ENCODE data around the gene PLK4.

PLK4 gene

GRCh38 chr4:127870281-127870680 lies 10.4 kb upstream of the PLK4 start:
- Histone ChIP-seq H3K27ac (no peak overlapping the region), H3K4me1 (ENCODE audit: low read depth, poor library complexity, severe bottlenecking) (peaks cover 1% of the 10 kb centered on the region), H3K79me2 (ENCODE audit: insufficient read depth, low read depth) (no peaks in the 10 kb centered on the region), H3K4me2 (no peak overlapping the region), H4K20me1 (ENCODE audit: insufficient read depth) (no peaks in the 10 kb centered on the region), H3K36me3 (ENCODE audit: insufficient read depth) (no peaks in the 10 kb centered on the region), H3K4me3 (IDR thresholded peaks at IDR 0.05; ENCODE audit: insufficient read depth, low read depth, low read length) (no peak overlapping the region), H2AFZ (ENCODE audit: low read depth) (no peak overlapping the region), H3K9ac (no peak overlapping the region), H3K27me3 (ENCODE audit: insufficient read depth, low read depth) (no peaks in the 10 kb centered on the region)
- TF ChIP-seq CTCF (conservative IDR thresholded peaks at IDR 0.05; ENCODE audit: low read depth, low read length), result no peak

- H3K27ac ChIP-seq, result no peak overlapping the region
- no peak overlapping the region for H3K4me3 ChIP-seq (IDR thresholded peaks at IDR 0.05; ENCODE audit: insufficient read depth, low read depth, low read length)
- no peaks in the 10 kb centered on the region for H3K27me3 ChIP-seq (ENCODE audit: insufficient read depth, low read depth)
- H3K79me2 ChIP-seq (ENCODE audit: insufficient read depth, low read depth), result no peaks in the 10 kb centered on the region
- H2AFZ ChIP-seq (ENCODE audit: low read depth), result no peak overlapping the region
- no peak overlapping the region for H3K4me2 ChIP-seq
- no peaks in the 10 kb centered on the region for H4K20me1 ChIP-seq (ENCODE audit: insufficient read depth)
- no peaks in the 10 kb centered on the region for H3K36me3 ChIP-seq (ENCODE audit: insufficient read depth)
- no peak overlapping the region for H3K9ac ChIP-seq
- no peak for TF ChIP-seq CTCF (conservative IDR thresholded peaks at IDR 0.05; ENCODE audit: low read depth, low read length)
- peaks cover 5% of the 10 kb centered on the region for H3K4me1 ChIP-seq (ENCODE audit: low read depth, poor library complexity, severe bottlenecking)
These were observed 10.0 kb upstream of the PLK4 start for GRCh38 chr4:127870688-127871087.

GRCh38 chr4:127875791-127876190 lies 4.9 kb upstream of the PLK4 start:
- peak overlapping the region; percentile 0; the same call in 1 of the 2 replicates for H3K4me2 ChIP-seq
- H3K27me3 ChIP-seq (ENCODE audit: insufficient read depth, low read depth), result no peaks in the 10 kb centered on the region
- no peaks in the 10 kb centered on the region for H4K20me1 ChIP-seq (ENCODE audit: insufficient read depth)
- H3K4me3 ChIP-seq (IDR thresholded peaks at IDR 0.05; ENCODE audit: insufficient read depth, low read depth, low read length), result no peak overlapping the region
- peaks cover 20% of the 10 kb centered on the region for H3K4me1 ChIP-seq (ENCODE audit: low read depth, poor library complexity, severe bottlenecking)
- no peak for TF ChIP-seq CTCF (conservative IDR thresholded peaks at IDR 0.05; ENCODE audit: low read depth, low read length)
- H3K36me3 ChIP-seq (ENCODE audit: insufficient read depth), result no peaks in the 10 kb centered on the region
- H3K27ac ChIP-seq, result no peak overlapping the region
- no peak overlapping the region for H2AFZ ChIP-seq (ENCODE audit: low read depth)
- no peaks in the 10 kb centered on the region for H3K79me2 ChIP-seq (ENCODE audit: insufficient read depth, low read depth)
- H3K9ac ChIP-seq, result no peak overlapping the region

- TF ChIP-seq CTCF (conservative IDR thresholded peaks at IDR 0.05; ENCODE audit: low read depth, low read length), result no peak
- peaks cover 20% of the 10 kb centered on the region; the same call in 1 of the 2 replicates for H3K79me2 ChIP-seq (ENCODE audit: insufficient read depth, low read depth)
- H3K9ac ChIP-seq, result peak overlapping the region; percentile 98; the same call in 1 of the 2 replicates
- H2AFZ ChIP-seq (ENCODE audit: low read depth), result peak overlapping the region; percentile 93
- no peak overlapping the region for H3K4me3 ChIP-seq (IDR thresholded peaks at IDR 0.05; ENCODE audit: insufficient read depth, low read depth, low read length)
- H3K36me3 ChIP-seq (ENCODE audit: insufficient read depth), result peaks cover 20% of the 10 kb centered on the region; the same call in 1 of the 2 replicates
- no peaks in the 10 kb centered on the region for H3K27me3 ChIP-seq (ENCODE audit: insufficient read depth, low read depth)
- H4K20me1 ChIP-seq (ENCODE audit: insufficient read depth), result no peaks in the 10 kb centered on the region
- peak overlapping the region; percentile 94; the same call in 1 of the 2 replicates for H3K27ac ChIP-seq
- peaks cover 24% of the 10 kb centered on the region for H3K4me1 ChIP-seq (ENCODE audit: low read depth, poor library complexity, severe bottlenecking)
- H3K4me2 ChIP-seq, result peak overlapping the region; percentile 67
These were observed 821 bp downstream of the PLK4 start for GRCh38 chr4:127881563-127881864.

Measured in KMS-11 (cell line).